Renal pelvis (tissue), 4 donors: ENCODE measurements around the gene AUTS2. TPM values are rescaled to one million over a fixed set of nuclear protein-coding genes. Genes with fewer than 3 reads are reported as not detected.

Experiments
- DNase-seq: peaks from one replicate; pipeline ENCODE4 v3.0.0-alpha.2; 2013
- polyA plus RNA-seq, 3 donors: library from polyadenylated mRNA; unstranded; fragments of 120-200 nt; gene quantifications; one replicate each; pipeline ENCODE4 v1.2.1, GENCODE V29; 2013; ENCODE audit not compliant: insufficient read length in 3 of 3

Gene AUTS2
- polyA plus RNA-seq, 3 donors: 85.8 to 114 (median 86.6) TPM

DNA sequence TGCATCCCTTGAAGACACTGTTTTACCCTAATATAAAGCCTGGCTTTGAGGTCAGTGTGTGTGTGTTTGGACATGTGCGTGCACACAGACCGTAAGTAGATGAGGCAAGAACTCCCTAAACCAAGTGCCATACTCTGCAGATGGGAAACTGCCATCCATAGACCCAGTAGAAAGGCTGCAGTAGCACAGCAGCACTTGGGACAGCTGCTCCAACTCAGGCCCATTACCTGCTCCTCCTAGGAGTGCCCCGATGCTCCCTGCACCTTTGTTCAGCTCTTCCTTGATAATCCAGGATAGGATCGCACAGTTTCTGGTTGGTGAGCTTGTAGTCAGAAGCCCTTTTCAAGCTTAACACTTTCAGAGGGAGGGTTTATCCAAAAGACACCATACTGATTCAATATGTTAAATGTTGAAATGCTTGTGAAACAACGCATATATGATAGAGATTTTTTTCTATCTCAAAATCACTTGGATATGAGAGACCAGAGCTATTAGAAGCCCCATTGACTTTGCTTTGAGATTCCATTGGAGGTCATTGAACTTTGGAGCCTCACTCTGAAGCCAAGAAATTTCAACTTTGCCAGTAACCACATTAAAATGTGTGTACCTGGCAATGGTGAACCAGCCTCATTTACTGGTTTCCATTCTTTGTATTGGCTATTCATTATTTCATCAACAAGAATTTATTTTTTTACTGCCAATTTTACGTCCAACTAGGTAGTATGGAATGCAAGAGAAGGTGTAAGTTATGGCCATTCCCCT is 776.7 kb downstream of the AUTS2 start:
- DNase-seq: no peak

DNA sequence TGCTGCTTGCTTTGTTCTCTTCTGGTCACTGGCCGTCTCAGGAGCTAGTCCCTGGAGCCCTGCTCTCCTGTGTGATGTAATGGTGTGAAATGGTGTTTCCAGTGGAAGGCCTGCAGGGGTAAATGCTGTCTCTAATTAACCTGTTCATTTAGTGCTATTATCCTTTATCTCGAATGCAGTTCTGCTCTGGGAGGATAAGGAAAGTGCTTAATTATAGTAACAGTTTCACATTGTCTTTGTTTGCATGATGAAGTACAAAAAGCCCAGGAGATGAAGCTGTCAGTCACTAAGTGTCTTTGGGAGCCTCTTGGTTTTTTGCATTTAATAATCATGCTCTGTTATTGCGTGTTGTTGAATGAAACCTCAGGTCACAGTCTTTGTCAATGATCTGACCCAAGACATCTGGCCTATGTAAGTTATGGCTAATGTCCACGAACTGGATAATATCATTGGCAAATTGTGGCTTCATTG is 778.3 kb downstream of the AUTS2 start:
- DNase-seq: no peak

DNA sequence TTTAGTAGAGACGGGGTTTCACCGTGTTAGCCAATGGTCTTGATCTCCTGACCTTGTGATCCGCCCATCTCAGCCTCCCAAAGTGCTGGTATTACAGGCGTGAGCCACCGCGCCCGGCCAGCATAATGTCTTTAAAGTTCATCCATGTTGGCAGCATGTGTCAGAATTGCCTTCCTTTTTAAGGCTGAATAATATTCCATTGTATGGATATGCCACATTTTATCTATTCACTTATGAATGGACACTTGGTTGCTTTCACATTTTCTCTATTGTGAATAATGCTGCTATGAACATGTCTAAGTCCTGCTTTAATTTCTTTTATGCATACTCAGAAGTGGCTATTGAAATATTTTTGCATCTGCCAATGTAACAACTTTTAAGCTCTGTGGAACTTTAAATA is 779.7 kb downstream of the AUTS2 start:
- DNase-seq: no peak

DNA sequence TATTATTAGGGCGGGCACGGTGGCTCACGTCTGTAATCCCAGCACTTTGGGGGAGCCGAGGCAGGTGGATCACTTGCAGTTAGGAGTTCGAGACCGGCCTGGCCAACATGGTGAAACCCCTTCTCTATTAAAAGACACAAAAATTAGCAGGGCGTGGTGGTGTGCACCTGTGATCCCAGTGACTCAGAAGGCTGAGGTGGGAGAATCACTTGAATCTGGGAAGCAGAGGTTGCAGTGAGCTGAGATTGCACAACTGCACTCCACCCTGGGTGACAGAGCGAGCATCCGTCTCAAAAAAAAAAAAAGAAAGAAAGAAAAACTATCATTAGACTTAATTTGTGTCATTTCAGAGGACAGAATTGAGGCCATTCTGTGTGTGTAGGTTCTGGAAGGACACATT is 780.9 kb downstream of the AUTS2 start:
- DNase-seq: no peak

DNA sequence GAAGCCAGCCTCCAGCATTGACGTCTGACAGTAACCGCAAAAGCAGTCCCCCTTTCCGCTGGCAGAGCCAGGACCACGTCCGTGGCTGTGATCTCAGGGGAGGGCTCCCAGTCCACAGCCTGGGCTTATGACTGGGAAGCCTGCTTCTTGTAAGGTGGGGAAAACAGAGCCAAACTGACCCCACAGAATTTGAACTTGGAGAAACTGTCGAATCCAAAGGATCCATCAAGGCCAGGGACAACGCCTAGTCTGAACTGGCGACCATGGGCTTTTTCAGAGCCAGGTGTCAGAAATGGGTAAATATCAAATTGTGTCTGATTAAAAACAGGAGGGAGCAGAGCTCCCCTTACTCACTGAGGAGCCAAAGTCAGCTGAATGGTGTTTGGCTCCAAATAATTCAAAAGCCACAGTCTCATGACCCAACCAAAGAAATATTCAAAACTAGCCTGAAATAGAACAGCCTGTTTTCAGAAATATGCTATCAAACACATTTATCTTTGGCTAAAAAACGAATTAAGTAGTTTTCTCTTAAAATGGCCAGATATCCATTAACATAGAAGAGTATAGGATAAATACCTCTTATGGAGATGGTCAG is 782.2 kb downstream of the AUTS2 start:
- no peak for DNase-seq

DNA sequence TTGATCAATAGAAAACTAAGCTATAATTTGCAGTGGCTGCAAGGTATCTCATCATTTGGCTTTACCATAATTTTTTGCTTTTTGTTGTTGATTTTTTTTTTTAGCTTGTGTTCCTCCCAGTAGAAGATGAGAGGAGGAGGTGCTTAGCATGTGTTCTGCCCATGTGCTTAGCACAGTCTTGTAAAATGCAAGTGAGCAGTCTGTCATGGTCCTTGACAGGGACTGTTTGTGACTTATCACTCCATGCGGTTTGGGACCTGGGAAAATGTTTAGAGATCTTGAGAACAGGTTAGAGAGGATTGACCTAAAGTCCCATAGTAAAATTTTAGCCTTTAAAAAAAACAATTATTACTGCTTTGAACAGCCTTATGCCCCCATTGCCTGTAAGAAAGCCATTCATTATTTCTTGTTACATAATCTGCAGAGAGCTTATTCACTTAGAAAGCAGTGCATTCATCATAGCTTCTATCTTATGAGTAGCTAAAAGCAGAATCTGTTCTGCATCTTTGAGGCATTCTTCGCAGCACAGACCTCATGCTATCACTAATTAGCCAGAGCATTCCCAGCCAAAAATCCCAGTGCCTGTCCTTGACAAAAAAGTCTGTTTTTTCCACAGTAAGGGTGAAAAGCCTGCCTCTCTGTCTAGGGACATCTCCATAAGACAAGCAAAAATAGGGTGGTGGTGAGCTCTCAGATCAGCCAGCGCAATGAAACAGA is 784.9 kb downstream of the AUTS2 start:
- no peak for DNase-seq

DNA sequence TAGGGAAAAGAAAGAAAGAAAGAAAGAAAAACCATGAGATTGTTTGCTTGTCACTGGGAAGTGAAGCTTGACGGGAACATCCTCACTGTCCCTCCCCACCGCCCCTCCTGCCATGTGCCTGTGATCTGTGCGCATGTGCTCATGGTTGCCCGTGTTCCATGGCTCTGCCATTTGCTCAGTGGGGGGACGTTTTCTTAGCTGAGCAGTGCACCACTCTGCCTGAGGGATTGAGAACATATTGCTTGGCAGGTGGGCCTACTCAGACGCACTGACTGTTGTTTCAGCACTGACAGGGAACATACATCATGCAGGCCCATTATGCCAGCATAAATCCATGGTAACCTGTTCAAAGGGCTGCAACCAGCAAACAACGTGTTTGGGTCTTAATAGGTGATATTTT is 785.7 kb downstream of the AUTS2 start:
- DNase-seq: no peak

DNA sequence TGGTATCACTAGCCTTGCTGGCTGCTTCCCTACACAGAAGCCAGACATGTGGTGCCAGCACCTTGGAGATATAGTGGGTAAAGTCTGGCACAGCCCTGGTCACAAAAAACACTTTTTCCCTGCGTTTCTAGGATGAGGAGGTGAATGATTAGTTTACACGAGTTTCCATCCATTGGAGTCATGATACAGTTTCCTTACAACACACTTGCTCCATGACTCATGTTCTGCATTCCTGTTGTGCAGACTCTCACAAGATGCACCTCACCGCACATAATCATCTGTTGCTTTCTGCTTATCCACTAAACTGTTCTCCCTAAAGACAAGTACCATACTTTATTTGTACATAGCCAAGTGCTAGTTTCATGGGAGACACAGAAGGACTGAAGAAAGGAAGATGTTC is 786.6 kb downstream of the AUTS2 start:
- peak; percentile 33 for DNase-seq

DNA sequence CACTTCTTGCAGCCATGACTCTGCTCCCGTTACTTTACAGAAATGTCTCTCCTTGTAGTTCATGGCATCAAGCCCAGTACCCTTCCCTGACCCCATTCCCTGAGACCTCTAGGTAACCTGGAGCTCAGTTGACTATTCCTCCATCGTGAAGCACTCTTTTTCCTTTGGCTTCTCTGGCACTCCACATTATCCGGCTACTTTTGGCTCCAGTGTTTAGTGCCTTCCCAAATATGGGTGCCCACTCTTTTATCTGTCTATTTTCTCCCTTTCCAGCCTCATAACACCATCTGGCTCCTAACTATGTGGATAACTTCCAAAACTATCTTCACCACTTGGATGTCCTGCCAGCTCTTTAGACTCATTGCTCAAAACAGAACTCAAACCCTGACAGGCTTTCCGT is 788.9 kb downstream of the AUTS2 start:
- no peak for DNase-seq

DNA sequence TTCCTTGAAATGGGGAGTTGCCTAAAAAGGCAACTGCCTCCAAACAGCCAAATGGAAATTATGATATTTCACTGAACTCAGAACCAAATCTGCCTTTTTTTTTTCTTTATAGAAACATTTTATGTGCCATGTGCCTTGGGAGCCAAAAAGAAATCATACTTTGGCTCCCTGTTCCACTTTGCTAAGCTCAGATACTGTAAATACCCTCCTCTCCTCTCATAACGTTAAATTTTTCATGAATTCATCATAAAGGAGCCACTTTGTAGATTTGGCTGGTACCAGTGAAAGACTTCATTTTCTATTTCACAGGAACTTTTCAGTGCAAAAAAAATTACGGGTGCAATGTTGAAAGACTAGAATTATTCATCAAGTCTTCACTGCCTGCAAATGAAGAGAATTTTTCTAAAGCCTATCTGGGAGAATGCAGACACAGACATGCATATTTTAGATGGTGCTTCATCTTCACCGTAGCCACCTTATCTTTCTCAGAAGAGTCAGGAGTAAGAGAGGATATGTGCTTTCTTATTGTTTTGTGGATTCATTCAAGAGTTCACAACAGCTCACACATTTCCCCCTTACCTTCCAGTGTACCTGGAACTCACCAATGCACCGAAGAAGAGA is 791.4 kb downstream of the AUTS2 start:
- DNase-seq: no peak

DNA sequence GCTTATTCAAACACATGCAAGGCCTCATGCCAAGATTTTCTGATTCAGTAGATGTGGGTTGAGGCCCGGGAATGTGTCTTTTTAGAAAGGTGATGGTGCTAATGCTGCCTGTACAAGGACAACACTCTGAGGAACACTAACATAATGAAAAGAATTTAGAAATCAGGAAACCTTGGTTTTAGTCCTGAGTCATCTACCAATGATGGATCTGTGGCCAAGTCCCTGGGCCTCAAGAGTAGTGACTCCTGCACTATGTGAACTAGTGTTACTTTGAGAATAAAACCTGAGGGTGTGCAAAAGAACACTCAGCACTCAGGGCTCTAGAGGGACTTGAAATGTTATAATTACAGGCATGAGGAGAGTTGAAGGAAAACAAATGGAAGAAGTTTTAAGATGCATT is 792.0 kb downstream of the AUTS2 start:
- no peak for DNase-seq

DNA sequence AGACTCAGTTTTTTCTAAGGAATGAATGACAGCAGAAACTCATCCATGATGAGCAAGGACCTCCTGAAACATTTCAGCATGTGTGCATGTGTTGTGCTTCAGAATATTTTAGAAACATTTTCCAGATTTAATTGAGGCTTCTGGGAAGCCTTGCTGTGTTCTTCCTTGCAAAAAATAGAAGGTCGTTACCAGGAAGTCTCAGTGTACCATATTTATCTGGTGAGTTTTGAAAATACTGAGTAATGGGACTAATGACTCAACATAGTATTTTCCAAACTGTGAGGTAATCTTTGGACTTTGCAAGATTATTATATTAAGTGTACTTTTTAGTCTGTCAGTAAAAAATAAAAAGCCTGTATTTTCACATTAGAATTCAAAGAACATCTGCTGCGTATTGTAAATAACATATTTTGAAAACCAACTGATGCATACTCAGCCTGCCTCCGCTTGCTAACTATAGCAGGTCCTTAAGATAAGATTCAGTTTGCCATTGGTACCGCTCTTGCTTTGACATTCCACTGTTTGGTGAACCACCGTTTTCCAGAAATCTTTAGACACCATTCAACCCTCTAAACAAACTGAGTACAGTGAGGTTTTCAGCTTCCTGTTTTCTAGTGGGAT is 794.1 kb downstream of the AUTS2 start:
- DNase-seq: no peak

DNA sequence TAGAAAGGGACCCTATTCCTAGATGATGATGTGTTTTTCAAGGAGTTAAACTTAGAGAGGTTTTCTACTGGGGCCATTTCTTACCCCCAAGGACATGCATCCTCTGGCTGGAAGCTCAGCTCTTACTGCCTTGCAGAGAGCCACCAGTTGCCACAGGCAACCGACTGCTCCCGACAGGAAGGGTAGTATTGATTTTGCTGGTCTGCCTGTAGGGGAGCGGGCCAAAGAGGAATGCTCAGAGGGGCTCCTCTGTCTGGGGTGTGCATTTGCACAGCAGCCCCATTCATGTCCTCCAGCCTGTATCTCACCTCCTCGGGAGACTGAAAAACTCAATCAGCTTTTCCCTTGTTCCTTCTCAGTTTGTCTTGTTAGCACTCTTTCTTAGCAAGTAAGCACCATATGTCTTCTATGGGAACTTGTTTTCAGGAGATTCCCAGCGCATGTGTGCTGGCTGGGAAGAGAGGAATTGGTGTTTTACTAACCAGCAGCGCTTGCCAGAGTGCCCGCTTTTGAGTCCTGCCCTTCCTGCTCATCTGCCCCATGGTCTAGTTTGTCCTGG is 794.7 kb downstream of the AUTS2 start:
- DNase-seq: no peak

DNA sequence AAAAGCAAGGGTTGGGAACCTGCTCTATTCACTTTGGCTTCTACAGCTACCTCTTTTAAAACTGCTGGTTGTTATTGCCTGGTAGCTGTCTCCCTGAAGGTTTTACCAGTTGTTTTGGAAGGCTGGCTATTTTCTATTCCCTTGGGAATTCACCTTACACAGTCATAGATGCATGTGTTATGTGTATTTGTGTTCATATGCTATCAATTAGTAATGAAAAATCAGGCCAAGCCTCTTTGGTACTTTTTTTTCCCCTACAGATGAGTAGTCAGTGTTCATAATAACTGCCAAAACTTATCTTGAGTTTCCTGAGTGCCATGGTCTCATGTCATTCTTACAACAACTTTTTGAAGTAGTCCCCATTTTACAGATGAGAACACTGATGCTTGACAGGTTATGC is 795.7 kb downstream of the AUTS2 start:
- no peak for DNase-seq

DNA sequence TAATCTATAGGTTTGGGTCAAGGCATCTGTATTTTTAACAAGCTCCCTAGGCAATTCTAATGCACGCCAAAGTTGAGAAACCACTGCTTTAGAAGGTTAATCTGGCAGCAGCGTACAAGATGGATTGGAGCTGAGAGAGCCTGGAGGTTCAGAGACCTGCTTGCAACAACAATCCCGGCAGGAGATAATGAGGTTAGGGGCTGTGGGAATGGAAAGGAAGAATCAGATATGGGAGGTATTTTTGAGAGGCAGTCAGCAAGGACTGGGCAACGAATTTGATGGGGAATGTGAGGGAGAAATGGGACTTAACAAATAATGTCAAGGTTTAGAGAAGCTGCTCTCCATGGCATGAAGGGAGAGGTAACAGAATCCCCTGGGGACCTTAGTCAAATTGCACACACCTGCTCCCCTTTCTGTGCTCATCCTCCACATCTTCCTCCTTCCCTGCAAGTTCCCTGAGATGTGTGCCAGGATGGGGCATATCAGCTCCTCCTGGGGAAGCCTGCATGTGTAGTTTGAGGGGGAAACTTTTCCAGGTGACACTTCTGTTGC is 802.6 kb downstream of the AUTS2 start:
- DNase-seq: no peak

DNA sequence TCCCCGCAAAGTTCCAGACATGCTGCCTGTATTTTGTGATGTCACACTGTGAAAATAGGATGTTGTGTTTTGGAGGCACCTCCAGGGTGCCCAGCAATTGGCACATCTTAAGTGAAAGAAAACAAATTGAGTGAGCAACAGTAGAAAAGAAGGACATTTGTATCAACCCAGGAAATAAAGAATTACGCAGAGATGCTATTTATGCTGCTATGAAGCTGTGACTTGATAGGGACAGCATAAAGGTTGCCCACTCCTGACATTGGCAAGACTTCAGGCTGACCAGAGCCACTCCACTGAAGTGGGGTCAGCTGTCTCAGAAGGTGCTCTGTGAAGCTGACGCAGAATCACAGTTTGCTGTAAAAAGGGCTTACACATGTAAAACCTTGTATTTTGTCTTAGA is 803.8 kb downstream of the AUTS2 start:
- no peak for DNase-seq

DNA sequence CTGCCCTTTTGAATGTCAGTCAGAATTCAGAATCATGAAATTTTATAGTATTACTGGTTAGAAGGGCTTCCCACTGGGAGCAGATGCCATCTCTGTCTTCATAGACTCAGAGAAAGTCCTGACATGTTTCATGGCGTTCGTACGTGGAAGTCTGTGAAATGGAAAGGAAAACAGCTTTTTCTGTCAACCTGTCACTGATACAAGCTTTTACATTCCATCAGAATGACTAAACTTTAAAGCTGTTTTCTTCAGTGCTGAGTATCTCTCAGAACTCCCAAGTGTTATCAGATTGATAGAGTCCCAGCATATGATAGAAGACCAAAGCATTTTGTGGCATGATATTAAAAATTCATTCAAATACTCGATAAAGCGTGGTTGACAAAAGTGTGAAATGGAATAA is 807.0 kb downstream of the AUTS2 start:
- no peak for DNase-seq

DNA sequence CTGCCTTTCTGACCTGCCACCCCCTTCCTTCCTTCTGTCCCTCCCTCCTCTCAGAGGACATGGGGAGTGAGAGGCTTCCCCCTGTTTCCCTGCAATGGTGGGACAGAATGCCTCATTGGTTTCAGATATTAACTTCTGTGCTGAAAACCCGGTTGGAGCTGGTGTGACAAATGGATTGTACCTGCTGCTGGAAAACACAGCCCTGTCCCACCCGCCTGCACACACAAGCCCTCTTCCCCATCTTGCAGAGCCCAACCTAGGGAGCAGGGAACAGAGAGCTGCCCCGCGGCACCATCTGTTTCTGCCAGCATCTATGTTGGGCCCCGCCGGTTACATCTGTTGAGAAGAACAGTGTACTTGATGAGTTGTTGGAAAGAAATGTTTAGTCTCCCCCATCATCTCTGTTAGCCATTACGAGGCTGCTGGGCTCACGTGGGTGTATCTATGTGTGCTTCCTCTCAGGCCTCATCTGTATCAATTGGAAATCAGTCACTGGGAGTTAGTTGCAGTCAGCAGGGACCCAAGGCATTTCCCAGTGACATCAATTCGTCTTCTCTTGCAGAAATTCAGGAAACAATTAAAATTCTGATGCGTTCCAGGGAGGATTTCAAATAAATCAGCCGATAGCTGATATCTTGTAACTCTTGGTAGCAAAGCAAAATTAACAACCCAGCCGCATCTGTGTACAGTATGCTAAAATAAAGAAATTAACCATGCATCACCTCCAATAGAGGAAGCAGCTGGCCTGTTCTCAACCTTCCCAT is 808.1 kb downstream of the AUTS2 start:
- DNase-seq: peak; percentile 46

DNA sequence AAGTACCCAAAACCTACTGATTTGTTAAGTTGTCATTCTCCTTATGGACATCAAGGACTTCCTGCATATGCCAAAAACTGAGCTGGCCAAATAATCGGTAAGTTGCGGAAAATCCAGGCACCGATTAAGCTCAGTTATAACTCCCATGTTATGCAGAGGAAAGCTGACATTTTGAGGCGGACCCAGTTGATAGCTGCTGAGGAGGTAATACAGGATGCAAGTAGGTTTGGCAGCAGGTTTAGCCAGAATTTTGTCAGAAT is 808.6 kb downstream of the AUTS2 start:
- no peak for DNase-seq

DNA sequence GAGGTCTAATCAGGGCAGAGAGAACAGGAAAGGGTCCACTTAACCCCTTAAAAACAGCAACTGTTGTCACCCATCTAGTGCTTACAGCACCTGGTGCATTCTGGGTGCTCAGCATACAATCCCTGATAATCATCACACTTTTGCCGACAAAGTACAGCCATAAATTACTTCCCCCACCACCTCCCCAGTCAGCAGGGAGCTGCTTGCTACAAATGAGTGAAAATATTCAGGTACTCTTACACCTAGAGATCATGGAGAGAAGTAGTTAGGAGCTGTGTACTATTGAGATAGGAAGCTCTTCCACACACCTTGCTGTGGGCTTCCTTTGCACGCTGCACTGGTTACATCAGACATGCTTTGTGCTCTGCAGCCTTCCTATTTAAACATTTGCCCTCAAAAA is 810.2 kb downstream of the AUTS2 start:
- DNase-seq: no peak

DNA sequence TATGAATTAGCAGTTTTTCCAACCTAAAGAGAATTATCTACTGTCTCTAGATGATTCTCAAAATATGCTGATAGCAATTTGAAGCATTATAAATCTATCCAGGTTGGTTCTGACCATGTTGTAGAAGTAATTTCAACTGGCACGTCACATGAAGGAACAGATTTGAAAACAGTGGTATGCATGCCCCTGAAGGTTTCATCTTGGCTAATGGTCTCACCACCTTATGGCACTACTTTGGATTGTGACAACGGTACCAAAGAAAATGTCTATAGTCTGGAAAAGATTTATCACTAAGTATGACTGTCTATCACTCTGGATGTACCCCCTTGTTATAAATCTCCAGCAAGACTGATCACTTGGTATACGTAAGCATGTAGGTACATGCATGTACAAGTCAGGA is 810.6 kb downstream of the AUTS2 start:
- DNase-seq: no peak
